Trophoblast cell (in vitro differentiated cells and primary cell): Measurements from ENCODE around the gene CLDN7.
A peak's percentile ranks its signal among the peaks of the same experiment; 100 is the strongest.

Experiments
- DNase-seq, 2 donors: peaks; one replicate each; pipeline ENCODE4 v3.0.0-alpha.2; 2016
- H2AFZ ChIP-seq: 2 replicates; pipeline ENCODE4 v1.6.1; 2013; ENCODE audit warnings: low read length, moderate library complexity, mild to moderate bottlenecking; ENCODE audit not compliant: insufficient read depth, poor library complexity
- H2AK5ac ChIP-seq: 2 replicates; pipeline ENCODE4 v1.6.1; 2013; ENCODE audit warnings: mild to moderate bottlenecking, low read length
- H2BK120ac ChIP-seq: 2 replicates; pipeline ENCODE4 v1.6.1; 2013; ENCODE audit warnings: low read length, mild to moderate bottlenecking, moderate library complexity; ENCODE audit not compliant: insufficient read depth, poor library complexity
- H2BK12ac ChIP-seq: 2 replicates; pipeline ENCODE4 v1.6.1; 2013; ENCODE audit warnings: mild to moderate bottlenecking, low read length, moderate library complexity
- H2BK5ac ChIP-seq: 2 replicates; pipeline ENCODE4 v1.6.1; 2013; ENCODE audit warnings: low read length, low read depth, moderate library complexity, mild to moderate bottlenecking; ENCODE audit not compliant: poor library complexity
- H3K14ac ChIP-seq: 2 replicates; pipeline ENCODE4 v1.6.1; 2013; ENCODE audit warnings: mild to moderate bottlenecking, low read length
- H3K18ac ChIP-seq: 2 replicates; pipeline ENCODE4 v1.6.1; 2013; ENCODE audit warnings: mild to moderate bottlenecking, low read length
- H3K23ac ChIP-seq: 2 replicates; pipeline ENCODE4 v1.6.1; 2013; ENCODE audit warnings: low read length
- H3K27ac ChIP-seq: 2 replicates; pipeline ENCODE4 v1.5.1; 2013; ENCODE audit warnings: low read depth, mild to moderate bottlenecking, inconsistent platforms, low read length, moderate library complexity
- H3K27me3 ChIP-seq: 2 replicates; pipeline ENCODE4 v1.6.1; 2013; ENCODE audit warnings: inconsistent platforms, mild to moderate bottlenecking, low read length, moderate library complexity; ENCODE audit not compliant: insufficient read depth
- H3K36me3 ChIP-seq, 2 experiments: 1 replicate in 1 of 2; 2 replicates in 1 of 2; pipeline ENCODE4 v1.6.1; 2013; ENCODE audit warnings: low read length in 2 of 2, mild to moderate bottlenecking in 2 of 2, moderate library complexity in 1 of 2; ENCODE audit not compliant: insufficient read depth in 2 of 2, control insufficient read depth in 1 of 2
- H3K4ac ChIP-seq: 2 replicates; pipeline ENCODE4 v1.6.1; 2013; ENCODE audit warnings: low read depth, mild to moderate bottlenecking, low read length, moderate library complexity
- H3K4me1 ChIP-seq, 2 experiments: 1 replicate in 1 of 2; 2 replicates in 1 of 2; pipeline ENCODE4 v1.6.1; 2013; ENCODE audit warnings: low read length in 2 of 2, mild to moderate bottlenecking in 2 of 2, moderate library complexity in 1 of 2; ENCODE audit not compliant: insufficient read depth in 2 of 2, control insufficient read depth in 1 of 2
- H3K4me2 ChIP-seq: 2 replicates; pipeline ENCODE4 v1.6.1; 2013; ENCODE audit warnings: inconsistent platforms, mild to moderate bottlenecking, low read length, moderate library complexity
- H3K4me3 ChIP-seq: 2 replicates; pipeline ENCODE4 v1.5.1; 2013; ENCODE audit warnings: mild to moderate bottlenecking, low read depth, low read length, inconsistent platforms
- H3K79me1 ChIP-seq: one replicate; pipeline ENCODE4 v1.6.1; 2013; ENCODE audit warnings: low read length
- H3K79me2 ChIP-seq: 2 replicates; pipeline ENCODE4 v1.6.1; 2013; ENCODE audit warnings: low read length, mild to moderate bottlenecking; ENCODE audit not compliant: control insufficient read depth, insufficient read depth, poor library complexity
- H3K9ac ChIP-seq: 2 replicates; pipeline ENCODE4 v1.6.1; 2013; ENCODE audit warnings: mild to moderate bottlenecking, low read length
- H3K9me3 ChIP-seq: 2 replicates; pipeline ENCODE4 v1.6.1; 2013; ENCODE audit warnings: low read depth, mild to moderate bottlenecking, control low read depth, inconsistent platforms, low read length; ENCODE audit not compliant: insufficient read depth
- H4K12ac ChIP-seq: 2 replicates; pipeline ENCODE4 v1.6.1; 2013; ENCODE audit warnings: low read depth, mild to moderate bottlenecking, low read length, moderate library complexity
- H4K8ac ChIP-seq: 2 replicates; pipeline ENCODE4 v1.6.1; 2013; ENCODE audit warnings: low read depth, mild to moderate bottlenecking, low read length, moderate library complexity
- H4K91ac ChIP-seq: one replicate; pipeline ENCODE4 v1.6.1; 2013; ENCODE audit warnings: low read depth, mild to moderate bottlenecking, low read length, moderate library complexity
- WGBS: extraction: QIAGEN DNeasy Blood & Tissue Kit; methylation state at CpG from one replicate; pipeline ENCODE4 v1.1.7; 2013; ENCODE audit warnings: missing lambda C conversion rate; ENCODE audit not compliant: insufficient read length, insufficient coverage; ENCODE audit errors: extremely low coverage; 5-methylcytosine and 5-hydroxymethylcytosine counted together

CLDN7 gene

GRCh38 chr17:7261379-7262191, 693 bp downstream of the CLDN7 start:
- peak; percentile 65 to 70 for DNase-seq
- Histone ChIP-seq H3K4me3 (peak overlapping the region; percentile 87), H2AK5ac (peak overlapping the region; percentile 57), H4K8ac (peak overlapping the region; percentile 61), H3K27ac (peak overlapping the region; percentile 81), H3K23ac (peak overlapping the region; percentile 14), H3K9ac (peak overlapping the region; percentile 79), H3K4ac (peak overlapping the region; percentile 88), H3K4me2 (peak overlapping the region; percentile 68), H2BK12ac (peak overlapping the region; percentile 47), H2AFZ (peak overlapping the region; percentile 66), H3K79me1 (peaks cover 28% of the 10 kb centered on the region), H4K91ac (peak overlapping the region; percentile 80), H3K18ac (peak overlapping the region; percentile 68), H3K79me2 (peaks cover 25% of the 10 kb centered on the region), H3K36me3 (peaks cover 18 to 25% of the 10 kb centered on the region in 2 experiments), H4K12ac (peak overlapping the region; percentile 72), H3K14ac (peak overlapping the region; percentile 74), H3K9me3 (peaks cover 2% of the 10 kb centered on the region), H2BK5ac (peak overlapping the region; percentile 80), H3K27me3 (no peaks in the 10 kb centered on the region), H3K4me1 (peaks cover 10 to 17% of the 10 kb centered on the region in 2 experiments), H2BK120ac (peak overlapping the region; percentile 81)
- no CpG with 5 or more reads among the region's 71 CpGs for WGBS

- H3K27ac ChIP-seq: peak overlapping the region; percentile 81
- H3K23ac ChIP-seq: no peak overlapping the region
- no peaks in the 10 kb centered on the region for H3K27me3 ChIP-seq
- peak overlapping the region; percentile 80 for H4K91ac ChIP-seq
- H3K18ac ChIP-seq: peak overlapping the region; percentile 68
- peak overlapping the region; percentile 92 for H3K4ac ChIP-seq
- peak overlapping the region; percentile 81 for H2BK120ac ChIP-seq
- peaks cover 10 to 17% of the 10 kb centered on the region in 2 experiments for H3K4me1 ChIP-seq
- H3K79me1 ChIP-seq: peaks cover 28% of the 10 kb centered on the region
- H2BK12ac ChIP-seq: peak overlapping the region; percentile 37
- H3K36me3 ChIP-seq: peaks cover 23 to 31% of the 10 kb centered on the region in 2 experiments
- H2BK5ac ChIP-seq: peak overlapping the region; percentile 80
- peak; percentile 86 for DNase-seq
- peak overlapping the region; percentile 74 for H3K14ac ChIP-seq
- peak overlapping the region; percentile 79 for H3K9ac ChIP-seq
- H3K4me3 ChIP-seq: peak overlapping the region; percentile 87
- peaks cover 2% of the 10 kb centered on the region for H3K9me3 ChIP-seq
- H4K8ac ChIP-seq: peak overlapping the region; percentile 61
- H3K79me2 ChIP-seq: peaks cover 25% of the 10 kb centered on the region
- H2AK5ac ChIP-seq: peak overlapping the region; percentile 3
- no CpG with 5 or more reads among the region's 54 CpGs for WGBS
- H4K12ac ChIP-seq: peak overlapping the region; percentile 72
- H2AFZ ChIP-seq: peak overlapping the region; percentile 66
- peak overlapping the region; percentile 68 for H3K4me2 ChIP-seq
Measured at GRCh38 chr17:7260651-7261378, 1.5 kb downstream of the CLDN7 start.

- Histone ChIP-seq H3K18ac (no peak overlapping the region), H3K4ac (peak overlapping the region; percentile 92), H2BK12ac (peak overlapping the region; percentile 37), H3K23ac (no peak overlapping the region), H3K14ac (no peak overlapping the region), H3K27ac (no peak overlapping the region), H3K79me1 (peaks cover 28% of the 10 kb centered on the region), H2BK5ac (no peak overlapping the region), H3K79me2 (peaks cover 25% of the 10 kb centered on the region), H4K12ac (no peak overlapping the region), H3K4me3 (no peak overlapping the region), H3K36me3 (peaks cover 26 to 34% of the 10 kb centered on the region in 2 experiments), H4K91ac (peak overlapping the region; percentile 20), H3K9me3 (peaks cover 2% of the 10 kb centered on the region), H3K4me1 (peaks cover 10 to 17% of the 10 kb centered on the region in 2 experiments), H3K27me3 (no peaks in the 10 kb centered on the region), H2AFZ (no peak overlapping the region), H3K4me2 (peak overlapping the region; percentile 68), H4K8ac (peak overlapping the region; percentile 65), H3K9ac (no peak overlapping the region), H2AK5ac (peak overlapping the region; percentile 64), H2BK120ac (no peak overlapping the region)
- DNase-seq: no peak
- WGBS: no CpG with 5 or more reads among the region's 4 CpGs
Measured at GRCh38 chr17:7260151-7260550, 2.1 kb downstream of the CLDN7 start.

GRCh38 chr17:7259555-7259889, 2.8 kb downstream of the CLDN7 start:
- no peak overlapping the region for H2AFZ ChIP-seq
- DNase-seq: no peak
- no CpG with 5 or more reads among the region's 6 CpGs for WGBS

More at GRCh38 chr17:7259555-7259889, 2.8 kb downstream of the CLDN7 start:
- no peak overlapping the region for H3K27ac ChIP-seq
- H3K27me3 ChIP-seq: no peaks in the 10 kb centered on the region
- no peak overlapping the region for H3K4me2 ChIP-seq
- H4K91ac ChIP-seq: no peak overlapping the region
- H3K9me3 ChIP-seq: peaks cover 3% of the 10 kb centered on the region
- peaks cover 25% of the 10 kb centered on the region for H3K79me2 ChIP-seq
- H2BK12ac ChIP-seq: no peak overlapping the region
- peaks cover 28 to 38% of the 10 kb centered on the region in 2 experiments for H3K36me3 ChIP-seq
- H3K14ac ChIP-seq: no peak overlapping the region
- H3K9ac ChIP-seq: no peak overlapping the region
- no peak overlapping the region for H3K4ac ChIP-seq
- no peak overlapping the region for H2AK5ac ChIP-seq
- H2BK5ac ChIP-seq: no peak overlapping the region
- no peak overlapping the region for H4K8ac ChIP-seq
- H3K23ac ChIP-seq: no peak overlapping the region
- H2BK120ac ChIP-seq: no peak overlapping the region
- H4K12ac ChIP-seq: no peak overlapping the region
- no peak overlapping the region for H3K4me3 ChIP-seq
- H3K4me1 ChIP-seq: peaks cover 9 to 17% of the 10 kb centered on the region in 2 experiments
- H3K18ac ChIP-seq: peak overlapping the region; percentile 29
- peaks cover 28% of the 10 kb centered on the region for H3K79me1 ChIP-seq
